HepG2 (cell line): Measurements from ENCODE around the gene VWA3A. TPM values are rescaled to one million over a fixed set of nuclear protein-coding genes. Genes with fewer than 3 reads are reported as not detected.

Source experiments
- ARHGAP35 ChIP-seq: sonication (generic); formaldehyde crosslinking; IDR thresholded peaks from 2 replicates; pipeline ENCODE4 v1.9.0; 2022; ENCODE audit warnings: mild to moderate bottlenecking, inconsistent platforms, moderate library complexity, missing genetic modification reagents, borderline replicate concordance
- ARNT2 ChIP-seq: sonication (generic); formaldehyde crosslinking; IDR thresholded peaks from 2 replicates; pipeline ENCODE4 v1.8.0; 2022; ENCODE audit warnings: mild to moderate bottlenecking, low read depth, missing genetic modification reagents, moderate library complexity
- ATM ChIP-seq: fragments of 450-650 bp; IDR thresholded peaks from 2 replicates; pipeline ENCODE4 v1.7.1; 2017; ENCODE audit warnings: mild to moderate bottlenecking, borderline replicate concordance
- CREM ChIP-seq, 2 experiments: sonication (generic) in 1 of 2; formaldehyde crosslinking in 1 of 2; IDR thresholded peaks; 2 replicates each; pipeline versions ENCODE4 v1.4.0 to v1.6.1; 2016 to 2020; ENCODE audit warnings: antibody characterized with exemption in 1 of 2, mild to moderate bottlenecking in 1 of 2, missing genetic modification reagents in 1 of 2
- GATAD2A ChIP-seq: IDR thresholded peaks from 2 replicates; pipeline ENCODE4 v1.6.1; 2016
- GZF1 ChIP-seq: sonication (generic); formaldehyde crosslinking; IDR thresholded peaks from 2 replicates; pipeline ENCODE4 v1.5.1; 2020; ENCODE audit warnings: mild to moderate bottlenecking, missing genetic modification reagents
- HIVEP1 ChIP-seq: sonication (generic); formaldehyde crosslinking; IDR thresholded peaks from 2 replicates; pipeline ENCODE4 v1.4.0; 2020; ENCODE audit warnings: mild to moderate bottlenecking, missing genetic modification reagents
- KDM5B ChIP-seq: sonication (generic); formaldehyde crosslinking; IDR thresholded peaks from 2 replicates; pipeline ENCODE4 v1.4.0; 2020; ENCODE audit warnings: missing genetic modification reagents, mild to moderate bottlenecking, borderline replicate concordance
- KMT2A ChIP-seq: sonication (generic); formaldehyde crosslinking; IDR thresholded peaks from 2 replicates; pipeline ENCODE4 v1.4.0; 2020; ENCODE audit warnings: missing genetic modification reagents
- PRMT3 ChIP-seq: sonication (generic); formaldehyde crosslinking; IDR thresholded peaks from 2 replicates; pipeline ENCODE4 v1.8.1; 2022; ENCODE audit warnings: low read depth, mild to moderate bottlenecking, moderate library complexity, missing genetic modification reagents, borderline replicate concordance
- SNAI1 ChIP-seq: sonication (generic); formaldehyde crosslinking; IDR thresholded peaks from 2 replicates; pipeline ENCODE4 v1.5.0; 2020; ENCODE audit warnings: mild to moderate bottlenecking, missing genetic modification reagents, borderline replicate concordance
- SRSF4 ChIP-seq: fragments of 200-400 bp; formaldehyde crosslinking; IDR thresholded peaks from one replicate; pipeline ENCODE4 v1.6.1; 2018; ENCODE audit warnings: mild to moderate bottlenecking, low read depth, low read length, moderate library complexity; ENCODE audit not compliant: poor library complexity, severe bottlenecking
- SSRP1 ChIP-seq: IDR thresholded peaks from 2 replicates; pipeline ENCODE4 v1.6.1; 2016; ENCODE audit warnings: control low read depth
- TMF1 ChIP-seq: sonication (generic); formaldehyde crosslinking; IDR thresholded peaks from 2 replicates; pipeline ENCODE4 v1.8.1; 2022; ENCODE audit warnings: low read depth, missing genetic modification reagents
- ZBTB7B ChIP-seq: sonication (generic); formaldehyde crosslinking; IDR thresholded peaks from 2 replicates; pipeline ENCODE4 v1.4.0; 2020; ENCODE audit warnings: missing genetic modification reagents
- ZFP1 ChIP-seq: IDR thresholded peaks from 2 replicates; pipeline ENCODE4 v1.6.1; 2016
- ZKSCAN1 ChIP-seq: fragments of 150-350 bp; IDR thresholded peaks from 2 replicates; pipeline ENCODE4 v1.6.1; 2014; ENCODE audit warnings: low read length
- ZNF234 ChIP-seq: sonication (generic); formaldehyde crosslinking; conservative IDR thresholded peaks from 2 replicates; pipeline ENCODE4 v1.5.1; 2020; ENCODE audit warnings: mild to moderate bottlenecking, missing genetic modification reagents
- ZNF296 ChIP-seq: sonication (generic); formaldehyde crosslinking; conservative IDR thresholded peaks from 2 replicates; pipeline ENCODE4 v1.5.0; 2020; ENCODE audit warnings: mild to moderate bottlenecking, missing genetic modification reagents
- ZNF333 ChIP-seq: sonication (generic); formaldehyde crosslinking; IDR thresholded peaks from 2 replicates; pipeline ENCODE4 v1.4.0; 2020; ENCODE audit warnings: mild to moderate bottlenecking, missing genetic modification reagents, borderline replicate concordance
- ZNF446 ChIP-seq: sonication (generic); formaldehyde crosslinking; IDR thresholded peaks from 2 replicates; pipeline ENCODE4 v1.5.0; 2020; ENCODE audit warnings: mild to moderate bottlenecking, missing genetic modification reagents
- ZNF569 ChIP-seq: sonication (generic); formaldehyde crosslinking; IDR thresholded peaks from 2 replicates; pipeline ENCODE4 v1.5.0; 2020; ENCODE audit warnings: mild to moderate bottlenecking, missing genetic modification reagents, moderate library complexity, borderline replicate concordance
- ZNF660 ChIP-seq: sonication (generic); formaldehyde crosslinking; IDR thresholded peaks from 2 replicates; pipeline ENCODE4 v1.5.1; 2020; ENCODE audit warnings: mild to moderate bottlenecking, low read depth, missing genetic modification reagents, borderline replicate concordance
- polyA plus RNA-seq, 8 experiments: library from polyadenylated mRNA; depleted of rRNA in 3 of 8; stranded (reverse) in 7 of 8; unstranded in 1 of 8; fragments of >200 nt; fragmentation: Illumina TruSeq in 4 of 8; extraction: Trizol in 4 of 8; gene quantifications; 2 replicates each; pipeline versions ENCODE4 v1.2.1 to v1.2.3, GENCODE V29; 2011 to 2016; ENCODE audit warnings: low read depth in 4 of 8, missing spikeins in 1 of 8, mixed read lengths in 1 of 8; ENCODE audit not compliant: insufficient read depth in 1 of 8
- total RNA-seq, 5 experiments: library from RNA; depleted of rRNA; stranded (reverse); fragments of >200 nt; fragmentation: Illumina TruSeq; extraction: Trizol; gene quantifications; 2 replicates each; pipeline ENCODE4 v1.2.3, GENCODE V29; 2016; ENCODE audit warnings: low read depth in 1 of 5
- TF ChIP-seq, protein P1 (sequence below): conservative IDR thresholded peaks from 2 replicates; pipeline ENCODE4 v1.6.1; 2018; ENCODE audit warnings: missing genetic modification reagents
- TF ChIP-seq, protein P2 (sequence below): sonication (generic); formaldehyde crosslinking; IDR thresholded peaks from 2 replicates; pipeline ENCODE4 v1.5.1; 2020; ENCODE audit warnings: mild to moderate bottlenecking, missing genetic modification reagents, moderate library complexity
- TF ChIP-seq, protein P3 (sequence below): sonication (generic); formaldehyde crosslinking; conservative IDR thresholded peaks from 2 replicates; pipeline ENCODE4 v1.4.0; 2020; ENCODE audit warnings: missing genetic modification reagents
- TF ChIP-seq, protein P4 (sequence below): sonication (generic); formaldehyde crosslinking; IDR thresholded peaks from 2 replicates; pipeline ENCODE4 v1.4.0; 2020; ENCODE audit warnings: low read depth, mild to moderate bottlenecking, missing genetic modification reagents

Gene VWA3A
- total and polyA plus RNA-seq, 2 of the 13 experiments (the other 11 are each of a cell fraction or from before 2014, with no cell fraction given), result 0.03 to 0.07 TPM

DNA sequence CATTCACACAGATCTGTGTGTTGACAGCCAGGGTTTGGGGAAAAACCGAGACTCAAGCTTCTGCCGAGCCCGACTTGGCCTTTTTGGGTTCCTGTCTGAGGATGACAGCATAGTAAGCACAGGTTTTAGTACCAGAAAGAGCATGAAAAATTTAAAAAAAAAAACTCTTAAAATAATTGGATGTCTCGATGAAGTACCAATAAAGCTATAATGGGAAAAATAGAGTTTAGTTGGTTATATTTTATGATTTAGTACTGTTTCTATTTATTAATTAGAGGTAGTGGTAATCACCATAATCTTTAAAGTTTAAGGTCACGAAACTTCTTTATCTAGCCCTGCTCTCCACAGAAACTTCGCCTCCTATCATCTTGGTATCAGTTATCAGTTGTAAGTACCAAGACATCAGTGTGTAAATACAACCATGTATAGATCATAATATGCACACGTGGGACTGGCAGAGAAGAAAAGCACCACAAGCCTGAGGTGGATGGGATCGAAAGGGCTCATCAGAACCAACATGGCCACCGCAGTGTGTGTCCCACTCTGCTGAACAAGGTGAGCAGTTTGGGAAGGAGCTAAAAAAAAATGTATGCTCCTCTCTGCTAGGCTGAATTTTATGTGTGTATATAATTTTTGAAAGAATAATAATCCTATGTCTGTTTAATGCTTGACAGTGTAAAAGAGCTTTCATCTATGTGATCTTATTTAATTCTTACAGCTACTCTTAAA, 99.4 kb downstream of the VWA3A start (continued):
- TF ChIP-seq ZNF569 (no peak; the same call in 1 of the 2 replicates), HIVEP1 (CRISPR knock-in tag) (0 out of 2 replicates have a peak, but pooled peaks have one; percentile 36), PRMT3 (CRISPR knock-in tag) (no peak), GZF1 (CRISPR knock-in tag) (no peak; the same call in 1 of the 2 replicates), SNAI1 (no peak), TMF1 (CRISPR knock-in tag) (no peak), GATAD2A (CRISPR knock-in tag) (no peak), ZKSCAN1 (no peak), ZBTB7B (CRISPR knock-in tag) (no peak), SRSF4 (no peak), ARNT2 (CRISPR knock-in tag) (no peak), KDM5B (CRISPR knock-in tag) (no peak), CREM (IDR thresholded peaks at IDR 0.05) (0 out of 2 replicates have a peak, but pooled peaks have one; percentile 26), CREM (CRISPR knock-in tag; IDR thresholded peaks at IDR 0.05) (no peak), KMT2A (CRISPR knock-in tag) (no peak), ARHGAP35 (CRISPR knock-in tag) (no peak), ZNF446 (CRISPR knock-in tag) (no peak), ZFP1 (no peak; the same call in 1 of the 2 replicates), ZNF234 (CRISPR knock-in tag) (no peak), SSRP1 (0 out of 2 replicates have a peak, but pooled peaks have one; percentile 7), ZNF660 (CRISPR knock-in tag) (no peak), ZNF296 (CRISPR knock-in tag) (no peak), ATM (no peak), ZNF333 (0 out of 2 replicates have a peak, but pooled peaks have one; percentile 66)
- TF ChIP-seq, protein P1, sequence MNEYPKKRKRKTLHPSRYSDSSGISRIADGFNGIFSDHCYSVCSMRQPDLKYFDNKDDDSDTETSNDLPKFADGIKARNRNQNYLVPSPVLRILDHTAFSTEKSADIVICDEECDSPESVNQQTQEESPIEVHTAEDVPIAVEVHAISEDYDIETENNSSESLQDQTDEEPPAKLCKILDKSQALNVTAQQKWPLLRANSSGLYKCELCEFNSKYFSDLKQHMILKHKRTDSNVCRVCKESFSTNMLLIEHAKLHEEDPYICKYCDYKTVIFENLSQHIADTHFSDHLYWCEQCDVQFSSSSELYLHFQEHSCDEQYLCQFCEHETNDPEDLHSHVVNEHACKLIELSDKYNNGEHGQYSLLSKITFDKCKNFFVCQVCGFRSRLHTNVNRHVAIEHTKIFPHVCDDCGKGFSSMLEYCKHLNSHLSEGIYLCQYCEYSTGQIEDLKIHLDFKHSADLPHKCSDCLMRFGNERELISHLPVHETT (CRISPR knock-in tag), result no peak
- TF ChIP-seq, protein P2, sequence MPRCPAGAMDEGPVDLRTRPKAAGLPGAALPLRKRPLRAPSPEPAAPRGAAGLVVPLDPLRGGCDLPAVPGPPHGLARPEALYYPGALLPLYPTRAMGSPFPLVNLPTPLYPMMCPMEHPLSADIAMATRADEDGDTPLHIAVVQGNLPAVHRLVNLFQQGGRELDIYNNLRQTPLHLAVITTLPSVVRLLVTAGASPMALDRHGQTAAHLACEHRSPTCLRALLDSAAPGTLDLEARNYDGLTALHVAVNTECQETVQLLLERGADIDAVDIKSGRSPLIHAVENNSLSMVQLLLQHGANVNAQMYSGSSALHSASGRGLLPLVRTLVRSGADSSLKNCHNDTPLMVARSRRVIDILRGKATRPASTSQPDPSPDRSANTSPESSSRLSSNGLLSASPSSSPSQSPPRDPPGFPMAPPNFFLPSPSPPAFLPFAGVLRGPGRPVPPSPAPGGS, result no peak; the same call in 1 of the 2 replicates
- TF ChIP-seq, protein P3, sequence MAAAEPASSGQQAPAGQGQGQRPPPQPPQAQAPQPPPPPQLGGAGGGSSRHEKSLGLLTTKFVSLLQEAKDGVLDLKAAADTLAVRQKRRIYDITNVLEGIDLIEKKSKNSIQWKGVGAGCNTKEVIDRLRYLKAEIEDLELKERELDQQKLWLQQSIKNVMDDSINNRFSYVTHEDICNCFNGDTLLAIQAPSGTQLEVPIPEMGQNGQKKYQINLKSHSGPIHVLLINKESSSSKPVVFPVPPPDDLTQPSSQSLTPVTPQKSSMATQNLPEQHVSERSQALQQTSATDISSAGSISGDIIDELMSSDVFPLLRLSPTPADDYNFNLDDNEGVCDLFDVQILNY (CRISPR knock-in tag), result no peak
- TF ChIP-seq, protein P4, sequence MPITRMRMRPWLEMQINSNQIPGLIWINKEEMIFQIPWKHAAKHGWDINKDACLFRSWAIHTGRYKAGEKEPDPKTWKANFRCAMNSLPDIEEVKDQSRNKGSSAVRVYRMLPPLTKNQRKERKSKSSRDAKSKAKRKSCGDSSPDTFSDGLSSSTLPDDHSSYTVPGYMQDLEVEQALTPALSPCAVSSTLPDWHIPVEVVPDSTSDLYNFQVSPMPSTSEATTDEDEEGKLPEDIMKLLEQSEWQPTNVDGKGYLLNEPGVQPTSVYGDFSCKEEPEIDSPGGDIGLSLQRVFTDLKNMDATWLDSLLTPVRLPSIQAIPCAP (CRISPR knock-in tag), result no peak
